Activated T-cell treated with anti-CD3 and anti-CD28 coated beads for 1 hour (primary cell): ENCODE results near the gene ADGRF3.
"Not testable (repeated sequence)": the region's sequence is repeated elsewhere in the genome, so short reads cannot be mapped to it uniquely, and the experiment has no call there.

ENCODE experiments used
- DNase-seq: peaks from one replicate; pipeline ENCODE4 v3.0.0-alpha.2; 2020; ENCODE audit warnings: low read depth

Gene ADGRF3, protein sequence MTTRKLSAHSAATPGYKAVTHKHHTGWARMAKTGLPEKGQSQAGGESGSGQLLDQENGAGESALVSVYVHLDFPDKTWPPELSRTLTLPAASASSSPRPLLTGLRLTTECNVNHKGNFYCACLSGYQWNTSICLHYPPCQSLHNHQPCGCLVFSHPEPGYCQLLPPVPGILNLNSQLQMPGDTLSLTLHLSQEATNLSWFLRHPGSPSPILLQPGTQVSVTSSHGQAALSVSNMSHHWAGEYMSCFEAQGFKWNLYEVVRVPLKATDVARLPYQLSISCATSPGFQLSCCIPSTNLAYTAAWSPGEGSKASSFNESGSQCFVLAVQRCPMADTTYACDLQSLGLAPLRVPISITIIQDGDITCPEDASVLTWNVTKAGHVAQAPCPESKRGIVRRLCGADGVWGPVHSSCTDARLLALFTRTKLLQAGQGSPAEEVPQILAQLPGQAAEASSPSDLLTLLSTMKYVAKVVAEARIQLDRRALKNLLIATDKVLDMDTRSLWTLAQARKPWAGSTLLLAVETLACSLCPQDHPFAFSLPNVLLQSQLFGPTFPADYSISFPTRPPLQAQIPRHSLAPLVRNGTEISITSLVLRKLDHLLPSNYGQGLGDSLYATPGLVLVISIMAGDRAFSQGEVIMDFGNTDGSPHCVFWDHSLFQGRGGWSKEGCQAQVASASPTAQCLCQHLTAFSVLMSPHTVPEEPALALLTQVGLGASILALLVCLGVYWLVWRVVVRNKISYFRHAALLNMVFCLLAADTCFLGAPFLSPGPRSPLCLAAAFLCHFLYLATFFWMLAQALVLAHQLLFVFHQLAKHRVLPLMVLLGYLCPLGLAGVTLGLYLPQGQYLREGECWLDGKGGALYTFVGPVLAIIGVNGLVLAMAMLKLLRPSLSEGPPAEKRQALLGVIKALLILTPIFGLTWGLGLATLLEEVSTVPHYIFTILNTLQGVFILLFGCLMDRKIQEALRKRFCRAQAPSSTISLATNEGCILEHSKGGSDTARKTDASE

DNA sequence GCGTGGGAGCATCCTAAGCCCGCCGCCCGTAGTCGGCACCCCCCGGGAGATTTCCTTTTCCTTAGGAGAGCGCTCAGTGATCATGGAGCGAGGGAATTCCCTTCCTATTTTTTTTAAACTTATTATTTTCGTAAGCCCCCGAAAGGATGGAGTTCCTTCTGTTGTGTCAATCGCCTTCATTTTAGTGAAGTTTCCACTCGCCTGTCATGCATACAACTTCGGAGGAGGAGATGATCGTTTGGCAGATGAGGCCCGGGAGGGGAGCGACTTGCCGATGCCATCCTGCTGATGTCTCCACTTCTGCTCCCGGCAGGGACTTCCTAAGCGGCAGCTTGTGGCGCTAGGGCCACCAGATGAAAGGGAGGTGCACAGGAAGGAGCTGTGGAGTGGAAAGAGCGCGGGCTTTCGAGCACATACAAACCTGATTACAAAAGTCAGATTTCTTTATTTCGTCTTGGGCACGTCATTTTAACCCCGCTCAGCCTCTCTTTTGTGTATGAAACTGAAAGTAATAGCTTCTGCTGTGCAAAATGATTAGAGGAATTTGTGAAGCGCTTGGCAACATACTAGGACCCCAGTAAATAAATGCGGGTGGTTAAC, at the start of gene ADGRF3:
Gene ADGRF3 (minus strand): TSS at position 336 of the 600 bp plus-strand sequence. CDS start 555 bp downstream, outside the sequence.
- DNase-seq = peak; percentile 44

DNA sequence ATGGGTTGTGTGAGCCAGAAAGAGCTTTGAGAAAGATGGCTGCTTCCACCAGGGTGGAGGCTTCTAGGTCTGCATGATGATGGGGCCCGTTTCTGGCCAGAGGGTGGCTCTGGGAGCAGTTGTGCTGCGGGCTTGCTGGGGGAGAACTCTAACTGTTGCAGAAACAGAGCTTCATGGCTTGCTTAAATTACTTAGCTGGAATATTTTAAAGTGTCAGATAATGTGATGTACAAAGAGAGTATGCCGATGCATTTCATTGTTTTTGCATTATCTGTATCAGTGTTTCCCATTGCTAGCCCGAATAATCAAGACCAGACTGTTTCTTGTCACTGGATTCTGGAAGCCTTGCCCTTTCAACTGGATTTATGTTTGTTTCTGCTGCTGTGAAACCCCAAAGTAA, 48.8 kb upstream of the ADGRF3 start:
- no peak for DNase-seq

DNA sequence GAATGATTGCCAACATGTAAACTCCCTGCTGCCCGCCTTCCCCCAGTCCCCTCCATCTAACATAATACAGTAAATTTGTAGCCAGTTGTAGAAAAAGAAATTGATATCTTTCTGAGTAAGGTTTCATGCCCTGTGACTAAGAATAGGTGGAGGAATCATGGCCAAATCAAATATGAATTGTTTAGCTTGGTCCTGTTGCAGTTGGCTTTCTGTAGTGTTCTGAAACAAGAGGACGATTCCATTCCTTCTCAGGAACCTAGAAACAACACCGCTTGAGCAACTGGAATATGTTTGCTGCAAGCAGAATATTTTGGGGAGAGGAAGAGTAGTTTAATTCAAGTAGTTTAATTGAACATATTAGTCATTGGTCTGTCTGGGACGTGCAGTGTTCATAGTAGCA, 48.1 kb upstream of the ADGRF3 start:
- no peak for DNase-seq

DNA sequence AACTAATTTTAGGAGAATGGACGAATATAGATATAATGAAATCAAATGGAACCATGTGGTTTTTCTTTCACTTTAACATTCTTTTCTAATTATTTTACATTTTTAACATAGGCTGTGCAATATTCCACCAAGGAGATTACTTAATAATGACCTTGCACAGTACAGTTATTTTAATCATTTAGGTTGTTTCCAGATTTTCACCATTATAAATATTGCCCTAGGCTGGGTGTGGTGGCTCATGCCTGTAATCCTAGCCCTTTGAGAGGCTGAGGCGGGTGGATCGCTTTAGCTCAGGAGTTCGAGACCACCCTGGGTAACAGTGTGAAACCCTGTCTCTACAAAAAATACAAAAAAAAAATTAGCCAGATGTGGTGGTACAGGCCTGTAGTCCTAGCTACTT, 40.6 kb upstream of the ADGRF3 start:
- DNase-seq = no peak

DNA sequence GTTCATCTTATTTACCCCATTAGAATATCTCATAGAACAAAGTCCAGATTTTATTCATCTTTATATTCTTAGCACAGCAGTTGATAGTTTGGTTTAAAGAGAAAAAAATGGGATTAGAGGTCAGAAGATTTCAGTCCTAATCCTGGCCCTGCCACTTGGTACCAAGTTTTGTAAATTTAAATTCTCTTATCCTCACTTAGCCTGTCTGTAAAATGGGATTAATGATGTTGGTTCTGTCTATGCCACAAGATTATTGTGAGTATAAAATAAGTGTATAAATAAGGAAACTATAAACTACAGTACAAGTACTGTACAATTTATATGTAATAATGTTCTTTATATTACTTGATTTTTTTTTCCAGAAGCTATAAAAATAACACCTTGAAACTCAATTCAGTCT, 38.0 kb upstream of the ADGRF3 start:
- no peak for DNase-seq

DNA sequence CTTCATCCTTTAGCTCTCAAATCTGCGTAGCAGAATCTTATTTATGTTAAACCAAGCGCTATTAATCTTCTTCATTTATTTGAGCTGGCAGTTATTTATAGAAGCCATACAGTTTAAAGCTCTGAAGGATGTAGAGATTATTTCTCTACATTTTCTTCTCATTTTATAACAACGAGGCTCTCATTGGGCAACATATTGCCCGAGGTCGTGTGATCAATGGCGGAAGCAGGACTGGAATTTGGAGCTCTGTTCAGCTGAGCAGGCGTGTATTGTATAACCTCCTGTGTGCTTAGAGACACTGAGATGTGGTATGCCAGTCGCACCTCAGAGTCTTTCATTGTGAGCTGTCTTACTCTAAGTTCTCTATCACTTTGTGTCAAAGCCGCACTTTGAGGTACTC, 37.6 kb upstream of the ADGRF3 start:
- DNase-seq = no peak

DNA sequence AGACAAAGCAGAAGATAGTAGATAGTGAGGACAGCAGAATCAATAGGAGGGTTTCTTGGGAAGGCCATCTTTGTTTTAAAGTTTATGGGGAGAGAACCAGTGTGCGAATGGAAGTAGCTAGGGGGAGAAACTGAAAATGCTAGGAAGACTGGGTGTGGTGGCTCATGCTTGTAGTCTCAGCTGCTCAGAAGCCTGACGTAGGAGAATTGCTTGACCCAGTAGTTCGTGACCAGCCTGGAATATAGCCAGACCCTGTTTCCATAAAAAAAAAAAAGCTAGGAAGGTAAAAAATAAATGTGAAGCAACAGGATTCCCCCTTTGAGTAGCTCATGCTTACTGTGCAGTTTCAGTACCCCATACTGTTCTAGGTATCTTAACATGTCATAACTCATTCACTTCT, 36.0 kb upstream of the ADGRF3 start:
- DNase-seq = no peak

DNA sequence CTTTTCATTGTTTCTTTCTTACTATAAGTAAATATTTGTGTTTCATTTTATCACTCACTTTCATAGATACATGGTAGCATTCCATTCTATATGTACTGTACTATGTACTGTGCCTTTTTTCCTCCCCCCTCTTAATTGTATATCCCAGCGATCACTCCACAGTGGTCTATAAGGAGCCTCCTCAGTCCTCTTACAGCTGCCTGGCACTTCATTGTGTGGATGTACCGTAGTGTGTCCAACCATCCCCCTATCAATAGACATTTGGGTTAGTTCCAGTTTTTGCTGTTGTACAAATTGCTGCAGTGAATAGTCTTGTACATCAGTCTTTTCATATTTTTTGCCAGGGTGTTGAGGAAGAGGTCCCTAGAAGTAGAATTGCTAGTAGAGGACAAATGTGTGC, 33.7 kb upstream of the ADGRF3 start:
- no peak for DNase-seq

DNA sequence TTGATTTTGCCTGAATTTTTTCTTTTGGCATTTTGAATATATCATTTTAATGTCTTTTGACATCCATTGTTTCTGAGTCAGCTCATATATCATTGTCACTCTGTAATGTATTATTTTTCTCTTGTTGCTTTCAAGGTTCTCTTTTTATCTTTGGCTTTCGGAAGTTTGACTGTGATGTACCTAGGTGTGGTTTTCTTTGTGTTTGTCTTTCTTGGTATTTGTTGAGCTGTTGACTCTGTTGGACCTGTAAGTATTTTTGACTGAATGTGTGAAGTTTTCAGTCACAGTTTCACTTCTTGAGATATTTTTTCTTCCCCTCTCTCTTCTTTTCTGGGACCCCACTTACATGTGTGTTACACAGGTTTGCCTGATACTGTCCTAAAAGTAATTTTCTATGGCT, 30.2 kb upstream of the ADGRF3 start:
- DNase-seq = no peak

DNA sequence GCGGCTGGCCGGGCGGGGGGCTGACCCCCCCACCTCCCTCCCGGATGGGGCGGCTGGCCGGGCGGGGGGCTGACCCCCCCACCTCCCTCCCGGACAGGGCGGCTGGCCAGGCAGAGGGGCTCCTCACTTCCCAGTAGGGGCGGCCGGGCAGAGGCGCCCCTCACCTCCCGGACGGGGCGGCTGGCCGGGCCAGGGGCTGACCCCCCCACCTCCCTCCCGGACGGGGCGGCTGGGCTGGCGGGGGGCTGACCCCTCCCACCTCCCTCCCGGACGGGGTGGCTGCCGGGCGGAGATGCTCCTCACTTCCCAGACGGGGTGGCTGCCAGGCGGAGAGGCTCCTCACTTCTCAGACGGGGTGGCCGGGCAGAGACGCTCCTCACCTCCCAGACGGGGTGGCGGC, 24.3 kb upstream of the ADGRF3 start:
- DNase-seq = not testable (repeated sequence)

DNA sequence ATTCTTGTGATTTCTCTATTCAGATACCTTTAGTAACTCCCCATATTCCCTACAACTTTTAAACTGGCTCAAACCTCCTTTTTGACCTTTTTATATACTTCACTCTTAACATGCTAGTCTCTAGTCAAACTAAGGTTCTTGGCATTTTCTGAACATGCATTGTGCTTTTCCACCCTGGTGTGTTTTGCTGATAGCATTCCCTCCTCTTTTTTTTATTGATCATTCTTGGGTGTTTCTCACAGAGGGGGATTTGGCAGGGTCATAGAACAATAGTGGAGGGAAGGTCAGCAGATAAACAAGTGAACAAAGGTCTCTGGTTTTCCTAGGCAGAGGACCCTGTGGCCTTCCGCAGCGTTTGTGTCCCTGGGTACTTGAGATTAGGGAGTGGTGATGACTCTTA, 23.1 kb upstream of the ADGRF3 start:
- DNase-seq = not testable (repeated sequence)

DNA sequence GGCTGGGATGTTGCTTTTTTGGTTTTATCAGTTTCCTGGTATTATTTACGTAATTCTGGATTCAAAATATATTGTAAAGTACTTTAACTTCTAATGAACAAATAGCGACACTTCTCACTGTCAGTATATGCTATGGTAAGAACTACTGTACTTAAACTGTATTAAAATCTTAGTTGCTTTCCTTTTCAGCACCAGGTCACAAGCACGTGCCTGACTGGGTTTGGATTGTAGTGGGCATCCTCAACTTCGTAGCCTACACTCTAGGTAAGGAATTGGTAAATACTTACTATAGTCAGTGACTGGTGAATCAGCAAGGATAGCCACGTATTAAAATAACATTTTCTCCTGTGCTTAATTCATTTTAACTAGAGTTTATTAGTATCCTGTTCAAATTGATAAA, 20.4 kb upstream of the ADGRF3 start:
- no peak for DNase-seq

DNA sequence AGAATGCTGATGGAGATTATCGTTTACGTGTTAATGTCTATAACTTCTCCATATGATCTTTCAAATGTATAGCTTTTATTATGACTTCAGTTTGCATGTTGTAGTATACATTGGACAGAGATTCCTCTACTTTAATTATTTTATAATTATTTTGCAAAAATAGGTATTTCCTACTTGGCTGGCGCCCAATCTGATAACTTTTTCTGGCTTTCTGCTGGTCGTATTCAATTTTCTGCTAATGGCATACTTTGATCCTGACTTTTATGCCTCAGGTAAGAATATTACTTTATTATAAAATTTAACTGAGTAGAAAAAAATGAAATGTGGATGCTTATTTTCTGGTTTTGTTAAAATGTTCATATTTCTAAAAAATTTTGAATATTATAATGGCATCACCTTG, 18.1 kb upstream of the ADGRF3 start:
- DNase-seq = no peak

DNA sequence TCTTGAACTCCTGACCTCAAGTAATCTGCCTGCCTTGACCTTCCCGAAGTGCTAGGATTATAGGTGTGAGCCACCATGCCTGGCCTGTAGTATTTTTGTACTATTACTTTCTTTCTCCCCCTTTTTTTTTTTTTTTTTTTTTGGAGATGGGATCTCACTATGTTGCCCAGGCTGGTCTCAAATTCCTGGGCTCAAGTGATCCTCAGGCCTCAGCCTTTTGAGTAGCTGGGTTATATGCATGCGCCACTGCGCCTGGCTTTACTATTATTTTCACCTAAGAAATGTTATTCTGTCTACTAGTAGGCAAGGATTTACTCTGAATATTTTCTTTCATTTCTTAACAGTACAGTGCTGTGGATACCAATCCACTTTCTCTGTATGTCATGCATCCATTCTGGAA, 17.4 kb upstream of the ADGRF3 start:
- DNase-seq = no peak

DNA sequence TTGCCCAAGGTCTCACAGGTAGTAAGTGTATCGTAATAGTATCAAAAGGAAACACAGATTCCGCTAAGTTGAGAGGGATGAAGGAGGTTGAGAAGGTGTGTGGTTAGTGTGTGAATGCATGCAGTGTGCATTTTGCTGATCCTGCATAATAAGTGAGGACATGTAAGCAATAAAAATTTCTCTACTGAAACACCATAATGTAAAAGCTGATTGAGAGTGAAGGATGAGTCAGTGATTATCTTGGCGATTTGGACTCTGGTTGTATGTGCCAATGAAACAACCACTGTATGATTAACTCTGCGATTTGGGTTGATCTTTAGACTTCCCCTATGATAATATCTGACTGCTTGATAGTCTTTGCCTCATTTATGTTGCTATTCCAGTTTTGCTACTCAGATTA, 16.7 kb upstream of the ADGRF3 start:
- no peak for DNase-seq

DNA sequence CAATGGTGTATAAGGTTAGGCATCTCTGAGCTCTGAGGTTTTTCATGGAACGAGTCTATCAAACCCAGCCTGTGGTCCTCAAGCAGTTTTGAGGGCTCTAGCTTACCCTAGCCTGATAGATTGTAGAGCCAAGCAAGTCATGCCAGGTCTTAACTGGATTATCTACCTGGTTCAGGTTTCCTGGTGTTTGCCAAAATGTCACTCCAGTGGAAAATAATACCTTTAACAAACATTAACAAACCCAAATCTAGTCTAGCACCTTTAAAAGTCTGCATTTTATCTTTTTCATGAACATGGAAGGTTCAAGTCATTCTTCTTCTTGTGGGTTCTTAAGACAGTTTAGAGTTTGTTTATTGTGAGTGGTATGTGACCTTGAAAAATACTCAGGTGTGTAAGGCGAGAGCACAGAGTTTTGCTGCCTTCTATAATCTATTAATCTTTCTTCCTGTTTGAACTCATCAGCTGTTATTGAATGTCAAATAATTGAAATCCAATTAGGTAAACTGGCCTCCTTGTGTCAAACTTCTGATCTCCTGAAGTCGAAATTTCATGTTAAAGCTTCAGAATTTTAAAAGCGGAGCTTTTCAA, 13.4 kb upstream of the ADGRF3 start:
- DNase-seq = no peak

DNA sequence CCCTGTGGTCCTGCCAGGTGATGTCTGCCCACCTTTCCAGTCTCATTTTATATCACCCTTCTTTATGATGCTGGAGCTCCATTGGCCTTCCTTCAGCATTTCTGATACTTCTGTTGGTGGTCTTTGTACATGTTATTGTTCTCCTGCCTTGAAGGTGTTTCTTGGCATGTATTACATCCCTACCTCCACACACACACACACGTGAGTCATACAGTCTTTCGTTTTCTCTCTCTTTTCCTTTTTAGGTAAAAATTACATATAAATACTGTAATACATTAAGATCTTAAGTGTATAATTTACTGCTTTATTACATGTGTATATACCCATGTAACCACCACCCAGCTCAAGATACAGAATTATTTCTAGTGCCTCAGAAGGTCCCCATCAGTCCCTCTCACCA, 10.2 kb upstream of the ADGRF3 start:
- DNase-seq = no peak

DNA sequence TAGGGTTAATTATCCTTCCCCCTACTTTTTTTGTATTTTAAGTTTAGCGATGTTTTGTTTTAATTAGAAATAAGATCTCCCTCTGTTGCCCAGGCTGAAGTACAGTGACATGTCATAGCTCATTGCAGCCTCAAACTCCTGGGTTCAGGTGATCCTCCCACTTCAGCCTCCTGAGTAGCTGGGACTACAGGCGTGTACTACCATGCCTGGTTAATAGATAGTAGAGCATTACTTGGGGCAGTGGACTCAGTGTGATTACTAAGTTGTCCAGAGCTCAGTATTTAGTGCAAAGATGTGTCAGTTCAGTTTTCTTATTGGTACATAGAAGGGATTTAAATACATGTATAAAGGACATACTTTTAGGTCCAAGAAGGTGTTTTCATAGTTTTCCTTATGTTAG, 9.5 kb upstream of the ADGRF3 start:
- no peak for DNase-seq

DNA sequence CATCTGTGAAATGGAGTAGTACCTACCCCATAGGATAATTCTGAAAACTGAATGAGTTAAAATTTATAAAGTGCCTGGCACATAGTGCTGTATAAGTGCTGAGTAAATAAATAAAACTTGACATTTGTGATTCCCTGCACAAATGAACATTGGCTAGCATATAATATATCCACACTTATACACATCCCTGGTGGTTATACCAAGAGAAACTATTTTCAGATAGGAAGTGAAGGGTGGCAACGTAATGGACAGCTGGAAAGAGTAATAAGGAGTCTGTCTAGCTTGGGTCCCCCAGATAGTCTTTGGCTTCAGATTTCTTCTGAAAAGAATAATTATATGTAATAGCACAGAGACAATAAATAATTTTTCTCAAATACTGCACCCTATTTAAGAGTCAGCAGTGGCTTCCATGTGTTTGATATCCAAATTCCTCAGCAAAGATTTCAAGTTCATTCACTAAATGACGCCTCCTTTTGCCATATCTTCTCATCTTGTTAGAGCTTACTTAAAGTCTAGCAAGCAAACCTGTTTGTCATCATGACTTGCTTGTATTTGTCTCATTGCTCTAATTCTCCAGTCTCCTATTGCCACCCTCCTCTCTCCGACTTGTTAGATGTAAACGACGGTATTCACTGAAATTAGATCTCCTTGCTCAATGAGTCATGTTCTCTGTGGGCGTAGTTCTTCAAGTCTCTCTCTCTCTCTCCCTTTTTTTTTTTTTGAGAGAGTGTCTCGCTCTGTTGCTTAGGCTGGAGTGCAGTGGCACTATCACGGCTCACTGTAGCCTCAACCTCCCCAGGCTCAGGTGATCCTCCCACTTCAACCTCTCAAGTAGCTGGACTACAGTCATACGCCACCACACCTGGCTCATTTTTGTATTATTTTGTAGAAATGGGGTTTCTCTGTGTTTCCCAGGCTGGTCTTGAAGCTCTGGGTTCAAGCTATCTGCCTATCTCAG, 8.7 kb upstream of the ADGRF3 start:
- no peak for DNase-seq

DNA sequence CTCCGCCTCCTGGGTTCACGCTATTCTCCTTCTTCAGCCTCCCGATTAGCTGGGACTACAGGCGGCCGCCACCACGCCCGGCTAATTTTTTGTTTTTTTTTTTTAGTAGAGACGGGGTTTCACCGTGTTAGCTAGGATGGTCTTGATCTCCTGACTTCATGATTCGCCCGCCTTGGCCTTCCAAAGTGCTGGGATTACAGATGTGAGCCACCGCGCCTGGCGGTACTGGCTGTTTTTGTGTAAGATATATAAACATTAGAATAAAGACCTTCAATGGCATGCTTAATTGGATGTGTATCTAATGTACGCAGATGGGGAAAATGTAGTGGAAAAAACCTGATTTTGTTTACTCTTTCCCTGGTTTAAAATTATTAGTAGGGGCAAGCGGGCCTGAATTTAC, 7.9 kb upstream of the ADGRF3 start:
- DNase-seq = not testable (repeated sequence)

DNA sequence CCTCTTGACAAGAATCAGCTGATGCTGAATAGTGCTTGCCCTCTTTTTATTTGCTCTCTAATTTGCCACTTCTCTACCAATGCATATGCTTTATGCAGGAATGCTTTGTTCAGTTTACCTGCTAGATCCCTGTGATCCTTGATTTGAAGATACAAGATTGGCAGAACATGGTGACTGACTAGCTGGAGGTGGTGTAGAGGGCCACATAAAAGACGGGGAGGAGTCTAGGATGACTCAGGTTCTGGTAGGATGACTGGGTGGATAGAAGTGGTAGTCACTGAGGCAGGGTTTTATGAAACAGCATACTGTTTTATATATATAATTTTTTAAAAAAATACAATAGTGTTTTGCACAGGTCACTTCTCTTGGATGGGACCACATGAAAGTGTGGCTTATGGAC, 6.3 kb upstream of the ADGRF3 start:
- no peak for DNase-seq
